C4-2B (cell line): ENCODE results near the gene MCOLN1.

Experiments used
- H3K27ac ChIP-seq: fragments of 450-650 bp; 2 replicates; pipeline ENCODE4 v1.5.1; 2017
- ZFX ChIP-seq: fragments of 450-650 bp; IDR thresholded peaks from 2 replicates; pipeline ENCODE4 v1.6.1; 2017
- TF ChIP-seq, protein P1 (sequence below): fragments of 450-650 bp; conservative IDR thresholded peaks from 2 replicates; pipeline ENCODE4 v1.5.1; 2017; ENCODE audit warnings: mild to moderate bottlenecking

The MCOLN1 gene

DNA sequence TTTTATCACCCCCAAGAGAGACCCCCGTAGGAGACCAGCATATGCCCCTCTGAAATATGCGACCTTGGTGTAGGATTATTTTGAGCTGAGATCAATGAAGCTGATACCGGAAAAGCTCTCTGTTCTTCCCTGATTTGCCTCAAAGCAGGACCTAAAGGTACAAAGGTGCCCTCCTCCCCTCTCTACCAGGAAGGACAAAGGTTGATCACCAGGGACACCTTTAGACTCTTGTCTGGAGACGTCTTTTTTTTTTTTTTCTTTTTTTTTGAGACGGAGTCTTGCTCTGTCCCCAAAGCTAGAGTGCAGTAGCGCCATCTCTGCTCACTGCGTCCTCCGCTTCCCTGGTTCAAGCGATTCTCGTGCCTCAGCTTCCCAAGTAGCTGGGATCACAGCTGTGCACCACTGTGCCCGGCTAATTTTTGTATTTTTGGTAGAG is 32.8 kb upstream of the MCOLN1 start:
- TF ChIP-seq, protein P1, sequence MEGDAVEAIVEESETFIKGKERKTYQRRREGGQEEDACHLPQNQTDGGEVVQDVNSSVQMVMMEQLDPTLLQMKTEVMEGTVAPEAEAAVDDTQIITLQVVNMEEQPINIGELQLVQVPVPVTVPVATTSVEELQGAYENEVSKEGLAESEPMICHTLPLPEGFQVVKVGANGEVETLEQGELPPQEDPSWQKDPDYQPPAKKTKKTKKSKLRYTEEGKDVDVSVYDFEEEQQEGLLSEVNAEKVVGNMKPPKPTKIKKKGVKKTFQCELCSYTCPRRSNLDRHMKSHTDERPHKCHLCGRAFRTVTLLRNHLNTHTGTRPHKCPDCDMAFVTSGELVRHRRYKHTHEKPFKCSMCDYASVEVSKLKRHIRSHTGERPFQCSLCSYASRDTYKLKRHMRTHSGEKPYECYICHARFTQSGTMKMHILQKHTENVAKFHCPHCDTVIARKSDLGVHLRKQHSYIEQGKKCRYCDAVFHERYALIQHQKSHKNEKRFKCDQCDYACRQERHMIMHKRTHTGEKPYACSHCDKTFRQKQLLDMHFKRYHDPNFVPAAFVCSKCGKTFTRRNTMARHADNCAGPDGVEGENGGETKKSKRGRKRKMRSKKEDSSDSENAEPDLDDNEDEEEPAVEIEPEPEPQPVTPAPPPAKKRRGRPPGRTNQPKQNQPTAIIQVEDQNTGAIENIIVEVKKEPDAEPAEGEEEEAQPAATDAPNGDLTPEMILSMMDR = no peak
- TF ChIP-seq ZFX = no peak
- H3K27ac ChIP-seq = peak overlapping the region; percentile 72; the same call in 1 of the 2 replicates

DNA sequence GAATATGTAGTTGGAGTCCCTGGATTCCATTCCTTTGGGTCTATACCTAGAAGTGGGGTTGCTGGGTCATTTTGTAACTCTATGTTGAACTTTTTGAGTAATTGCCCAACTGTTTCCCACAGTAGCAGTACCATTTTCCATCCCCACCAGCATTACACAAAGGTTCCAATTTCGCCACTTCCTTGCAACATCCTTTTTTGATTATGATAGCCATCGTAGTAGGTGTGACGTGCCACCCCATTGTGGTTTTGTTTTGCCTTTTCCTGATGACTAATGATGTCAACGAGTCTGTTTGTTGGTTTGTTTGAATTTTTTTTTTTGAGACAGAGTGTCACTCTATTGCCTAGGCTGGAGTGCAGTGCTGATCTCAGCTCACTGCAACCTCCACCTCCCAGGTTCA is 30.3 kb upstream of the MCOLN1 start:
- TF ChIP-seq, protein P1 = no peak
- TF ChIP-seq ZFX = no peak

GRCh38 chr19:7492558-7492957 is 29.9 kb upstream of the MCOLN1 start:
- no peak for TF ChIP-seq ZFX
- TF ChIP-seq, protein P1 = no peak
- no peak overlapping the region for H3K27ac ChIP-seq

More for the DNA sequence above, 30.3 kb upstream of the MCOLN1 start:
- no peak overlapping the region for H3K27ac ChIP-seq

DNA sequence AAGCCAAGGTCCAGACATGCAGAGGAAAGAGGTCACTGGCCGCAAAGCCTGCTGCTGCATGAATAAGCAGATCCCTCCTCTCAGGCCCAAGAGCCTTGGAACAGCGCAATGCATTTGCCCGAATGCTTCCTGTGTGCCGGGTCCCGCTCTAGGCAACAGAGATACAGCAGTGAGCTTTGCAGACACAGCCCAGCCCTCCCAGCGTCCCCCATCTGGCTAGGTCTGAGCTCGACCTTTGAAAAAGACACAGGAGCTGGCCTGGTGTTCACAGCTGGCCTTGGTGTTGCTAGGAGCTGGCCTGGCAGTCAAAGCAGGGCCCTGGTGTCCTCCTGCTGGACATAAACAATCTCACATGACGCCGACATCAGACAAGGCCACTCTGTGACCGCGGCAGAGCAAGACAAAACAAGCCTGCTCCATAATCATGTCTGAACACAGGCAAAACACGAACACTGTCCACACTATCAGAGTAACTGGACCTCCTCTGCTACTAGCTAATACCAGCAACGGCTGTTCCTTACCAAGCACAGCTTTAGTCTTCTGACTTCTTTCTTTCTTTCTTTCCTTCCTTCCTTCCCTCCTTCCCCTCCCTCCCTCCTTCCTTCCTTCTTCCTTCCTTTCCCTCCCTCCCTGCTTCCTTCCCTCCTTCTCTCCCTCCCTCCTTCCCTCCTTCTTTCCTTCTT is 27.9 kb upstream of the MCOLN1 start:
- no peak overlapping the region for H3K27ac ChIP-seq
- TF ChIP-seq, protein P1 = no peak
- TF ChIP-seq ZFX = no peak

GRCh38 chr19:7497292-7497691 is 25.1 kb upstream of the MCOLN1 start:
- no peak overlapping the region for H3K27ac ChIP-seq
- no peak for TF ChIP-seq ZFX
- TF ChIP-seq, protein P1 = no peak; the same call in 1 of the 2 replicates

DNA sequence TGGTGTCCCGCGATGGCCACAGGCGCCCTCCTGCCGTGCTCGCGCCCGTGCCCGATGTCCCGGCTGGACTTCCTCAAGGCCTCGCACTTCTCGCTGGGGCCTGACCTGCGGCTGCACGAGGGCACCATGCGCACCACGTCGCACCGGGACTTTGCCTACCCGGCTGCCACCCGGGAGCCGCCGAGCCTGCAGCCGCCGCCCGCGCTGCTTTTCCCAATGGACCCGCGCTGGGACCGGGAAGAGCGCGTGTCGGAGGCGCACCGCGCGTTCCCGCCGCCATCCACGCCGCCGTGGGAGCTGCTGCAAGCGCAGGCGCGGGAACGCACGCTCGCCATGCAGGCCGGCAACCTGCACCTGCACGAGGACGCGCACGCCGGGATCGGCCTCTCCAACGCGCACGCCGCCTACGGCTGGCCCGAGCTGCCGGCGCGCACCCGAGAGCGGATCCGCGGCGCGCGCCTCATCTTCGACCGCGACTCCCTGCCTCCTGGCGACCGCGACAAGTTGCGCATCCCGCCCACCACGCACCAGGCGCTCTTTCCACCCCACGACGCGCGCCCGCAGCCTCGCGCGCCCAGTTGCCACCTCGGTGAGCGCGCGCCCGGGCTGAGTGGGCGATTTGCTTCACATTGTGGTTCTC is 21.5 kb upstream of the MCOLN1 start:
- H3K27ac ChIP-seq = peak overlapping the region; percentile 80
- TF ChIP-seq, protein P1 = no peak
- peak; percentile 86; the same call in 1 of the 2 replicates for TF ChIP-seq ZFX

DNA sequence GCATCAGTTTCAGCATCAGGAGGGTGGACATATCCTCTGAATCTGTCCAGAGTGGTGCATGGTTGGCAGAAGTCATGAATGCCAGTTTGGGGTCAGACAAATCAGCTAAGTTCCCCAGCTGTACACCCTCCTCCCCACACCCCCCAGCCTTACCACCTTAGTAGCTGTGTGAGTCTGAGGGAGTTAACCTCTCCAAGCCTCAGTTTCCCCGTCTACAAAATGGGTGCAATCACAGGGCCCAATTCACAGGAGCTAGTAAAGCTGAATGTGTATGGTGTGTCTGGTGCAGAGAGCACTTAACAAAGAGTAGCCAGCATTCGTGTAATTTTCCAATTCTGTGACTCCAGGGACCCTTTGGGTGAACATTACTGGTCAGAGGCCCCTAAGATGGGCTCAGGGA is 19.9 kb upstream of the MCOLN1 start:
- H3K27ac ChIP-seq = no peak overlapping the region
- TF ChIP-seq, protein P1 = no peak
- TF ChIP-seq ZFX = no peak
